GM21786 (cell line): ENCODE results near the gene ACSL6.

ENCODE experiments used
- ATAC-seq: cut with Tn5 transposase; IDR thresholded peaks from one replicate; pipeline ENCODE4 v1.9.1; 2021; ENCODE audit not compliant: unreplicated experiment

ACSL6 gene

DNA sequence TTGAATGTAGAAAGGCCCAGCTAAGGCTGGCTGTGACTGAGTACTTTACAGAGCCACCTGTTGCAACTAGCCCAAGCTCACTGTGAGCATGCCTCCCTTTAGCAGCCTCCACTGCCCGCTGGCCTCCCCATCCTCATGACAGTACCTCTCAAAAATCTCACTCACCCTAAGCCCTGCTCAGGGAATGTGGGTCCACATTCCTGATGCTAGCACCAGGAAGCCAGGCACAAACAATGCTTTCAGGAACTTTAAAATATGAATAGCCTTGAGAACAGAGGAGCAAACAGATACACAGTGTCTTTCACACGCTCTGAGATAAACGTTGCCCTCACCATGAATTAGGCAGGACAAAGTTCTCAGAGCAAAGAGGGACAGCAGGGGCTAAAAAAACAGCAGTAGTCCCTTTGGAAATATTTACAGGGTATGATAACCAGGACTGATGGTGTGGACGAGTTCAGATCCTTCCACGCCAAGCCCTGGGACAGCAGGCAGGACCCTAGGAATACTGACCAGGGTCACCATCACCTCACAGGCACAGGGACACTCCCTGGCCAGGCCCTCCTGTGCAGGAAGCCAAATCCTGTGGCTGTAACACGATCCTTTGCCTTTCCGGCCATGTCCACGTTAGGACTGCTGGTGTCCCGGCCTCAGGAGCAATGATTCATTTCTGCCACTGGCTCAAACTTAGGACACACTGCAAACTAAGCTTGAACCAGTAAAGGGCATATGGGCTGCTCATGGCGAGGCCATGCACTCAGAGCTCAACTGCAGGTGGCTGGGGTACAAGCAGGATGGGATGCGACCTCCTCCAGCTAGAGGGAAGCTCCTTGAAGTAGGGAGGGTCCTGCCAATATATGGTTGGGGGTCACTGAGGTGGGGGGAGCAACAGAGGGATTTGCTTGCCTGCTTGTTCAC lies 9.6 kb downstream of the ACSL6 start:
- ATAC-seq, result no peak

DNA sequence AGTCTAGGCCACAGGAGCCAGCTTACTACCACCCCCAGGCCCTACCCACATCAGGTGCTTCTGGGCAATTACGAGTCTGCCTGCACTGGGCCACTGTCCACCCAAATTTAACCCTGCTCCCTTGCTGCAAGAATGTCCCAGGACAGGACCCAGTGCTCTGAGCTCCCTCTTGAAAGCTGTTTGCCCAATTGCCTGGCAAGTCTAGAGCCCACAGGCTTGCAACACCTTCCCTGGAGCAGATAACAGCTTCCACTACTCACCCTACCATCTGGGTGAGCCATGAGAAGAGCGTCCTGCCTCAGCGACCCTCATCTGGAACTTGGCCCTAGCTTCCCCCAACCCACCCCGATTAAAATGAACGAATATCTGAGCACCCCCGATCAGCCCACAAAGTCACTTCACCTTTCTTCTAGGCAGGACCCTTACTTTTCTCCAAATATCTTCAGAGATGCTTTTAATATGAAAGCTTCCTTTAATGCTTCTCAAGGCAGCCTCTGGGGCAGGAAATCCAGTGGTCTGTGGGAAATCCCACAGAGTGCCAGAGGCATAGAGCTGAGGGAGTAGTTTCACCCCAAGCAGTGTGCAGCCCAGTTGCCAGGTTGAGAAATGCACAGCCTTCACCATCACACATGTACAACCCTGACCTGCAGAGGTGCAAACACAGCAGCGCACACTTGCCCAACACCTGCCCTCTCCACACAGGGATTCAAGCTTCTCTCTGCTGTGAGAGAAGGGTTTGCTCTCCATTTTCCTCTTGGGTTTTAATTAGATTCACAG lies 10.6 kb downstream of the ACSL6 start:
- no peak for ATAC-seq

DNA sequence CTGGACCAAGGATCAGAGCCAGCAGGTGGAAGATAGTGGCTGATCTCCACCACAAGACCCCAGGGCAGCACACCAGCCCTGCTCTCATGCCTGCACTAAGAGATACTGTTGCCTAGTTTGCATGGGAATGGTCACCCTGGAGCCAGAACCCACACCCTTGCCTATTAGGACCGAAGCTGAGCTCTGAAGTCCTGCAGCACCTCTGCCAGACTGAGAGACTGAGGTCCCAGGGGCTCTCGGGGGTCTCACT lies 11.3 kb downstream of the ACSL6 start:
- no peak for ATAC-seq

DNA sequence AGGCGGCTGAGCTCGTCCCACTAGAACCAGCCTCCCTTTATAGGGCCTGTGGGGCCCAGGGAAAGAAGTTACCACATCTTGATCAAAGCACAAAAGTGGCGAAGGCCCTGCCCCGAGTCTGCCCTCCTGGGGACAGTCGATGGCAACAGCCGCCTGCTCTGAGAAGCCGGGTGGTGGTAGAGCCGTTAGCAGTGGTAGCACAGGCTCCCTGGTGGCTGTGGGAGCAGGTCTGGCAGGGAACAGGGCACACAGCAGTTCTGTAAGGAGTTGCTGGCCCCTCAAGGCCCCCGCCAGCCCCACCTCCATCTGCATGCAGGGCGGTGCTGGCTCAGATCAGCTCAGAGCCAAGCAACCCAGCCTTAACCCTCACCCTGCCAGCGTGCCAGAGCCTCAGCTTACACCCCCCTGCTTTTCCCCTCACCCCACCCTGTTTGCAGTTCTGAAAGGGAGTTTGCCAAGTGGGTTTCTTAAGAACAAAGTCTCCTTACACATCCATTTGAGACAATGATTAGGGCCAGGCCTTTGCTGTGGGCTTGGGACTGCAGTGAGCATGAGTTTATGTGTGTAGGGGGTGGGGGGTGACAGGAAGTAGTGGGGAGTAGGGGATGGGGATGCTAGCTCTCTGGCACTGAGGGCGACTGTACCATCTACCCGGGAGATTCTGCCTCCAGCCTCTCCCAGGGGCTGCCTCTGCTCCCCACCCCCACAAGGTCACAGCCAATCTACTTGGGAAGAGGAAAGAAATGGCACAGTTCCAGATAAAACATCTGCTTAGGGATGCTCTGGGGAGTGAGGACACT lies 11.8 kb downstream of the ACSL6 start:
- no peak for ATAC-seq

DNA sequence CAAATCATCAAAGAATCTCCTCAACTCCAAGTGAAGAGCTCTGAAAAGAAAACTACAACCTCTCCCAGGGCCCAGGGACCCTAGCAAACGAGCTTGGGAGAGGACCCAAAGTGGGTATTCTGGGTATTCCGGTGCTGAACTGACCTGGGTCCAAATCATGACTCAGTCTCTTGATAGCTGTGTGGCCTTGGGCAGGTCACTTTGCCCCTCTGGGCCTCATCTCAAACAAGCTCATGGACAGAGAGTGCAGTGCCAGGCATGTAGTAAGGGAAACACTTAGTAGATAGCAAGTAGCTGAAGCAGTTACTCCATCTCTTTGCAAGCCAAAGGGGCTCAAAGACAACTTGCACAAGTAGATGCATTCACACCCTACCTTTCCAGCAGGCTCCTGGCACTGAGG lies 12.4 kb downstream of the ACSL6 start:
- no peak for ATAC-seq

DNA sequence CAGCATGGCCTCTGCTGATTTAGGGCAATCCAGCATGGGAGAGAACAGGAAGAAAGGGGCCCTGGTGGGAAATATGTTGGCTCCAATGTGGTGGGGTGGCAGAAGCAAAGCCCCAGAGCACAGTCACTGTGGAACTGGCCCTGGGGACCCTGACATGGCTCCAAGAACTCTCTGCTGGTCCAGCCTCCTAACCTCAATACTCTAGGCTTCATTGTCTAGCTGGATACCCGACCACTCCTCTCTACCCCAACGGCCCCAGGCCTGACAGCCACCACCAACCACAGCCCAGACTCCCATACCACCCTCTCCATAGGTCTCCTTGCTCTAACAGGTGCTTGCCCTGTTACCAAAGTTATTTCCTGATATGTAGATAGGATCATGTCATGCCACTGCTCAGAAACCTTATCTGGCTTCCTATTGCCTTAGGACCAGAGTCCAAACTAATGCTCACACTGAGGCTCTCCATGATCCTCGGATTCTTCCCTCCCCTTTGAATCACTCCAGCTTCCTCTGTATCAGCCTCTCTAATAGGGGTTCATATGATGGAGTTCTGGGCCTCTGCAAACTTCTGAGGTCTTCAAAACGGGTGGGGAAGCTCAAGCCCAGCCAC lies 12.9 kb downstream of the ACSL6 start:
- no peak for ATAC-seq

DNA sequence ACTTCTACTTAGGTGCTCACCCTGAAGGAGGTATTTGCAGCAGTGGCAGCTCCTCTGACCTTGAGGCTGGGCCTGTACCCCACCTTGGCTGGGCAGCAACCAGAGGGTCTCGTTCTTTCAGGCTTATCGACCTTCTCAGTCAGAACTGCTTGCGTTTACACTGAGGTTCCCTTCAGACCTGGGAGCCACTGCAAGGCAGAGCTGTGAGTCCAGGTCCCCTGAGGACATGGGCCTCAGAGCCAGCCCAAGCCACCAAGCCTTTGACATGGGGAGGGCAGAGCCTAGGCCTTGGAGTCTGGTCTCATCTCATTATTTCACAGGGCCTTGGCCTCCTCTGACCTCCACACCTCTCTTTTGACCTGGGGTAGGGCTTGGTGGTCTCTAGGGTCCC lies 13.7 kb downstream of the ACSL6 start:
- no peak for ATAC-seq

DNA sequence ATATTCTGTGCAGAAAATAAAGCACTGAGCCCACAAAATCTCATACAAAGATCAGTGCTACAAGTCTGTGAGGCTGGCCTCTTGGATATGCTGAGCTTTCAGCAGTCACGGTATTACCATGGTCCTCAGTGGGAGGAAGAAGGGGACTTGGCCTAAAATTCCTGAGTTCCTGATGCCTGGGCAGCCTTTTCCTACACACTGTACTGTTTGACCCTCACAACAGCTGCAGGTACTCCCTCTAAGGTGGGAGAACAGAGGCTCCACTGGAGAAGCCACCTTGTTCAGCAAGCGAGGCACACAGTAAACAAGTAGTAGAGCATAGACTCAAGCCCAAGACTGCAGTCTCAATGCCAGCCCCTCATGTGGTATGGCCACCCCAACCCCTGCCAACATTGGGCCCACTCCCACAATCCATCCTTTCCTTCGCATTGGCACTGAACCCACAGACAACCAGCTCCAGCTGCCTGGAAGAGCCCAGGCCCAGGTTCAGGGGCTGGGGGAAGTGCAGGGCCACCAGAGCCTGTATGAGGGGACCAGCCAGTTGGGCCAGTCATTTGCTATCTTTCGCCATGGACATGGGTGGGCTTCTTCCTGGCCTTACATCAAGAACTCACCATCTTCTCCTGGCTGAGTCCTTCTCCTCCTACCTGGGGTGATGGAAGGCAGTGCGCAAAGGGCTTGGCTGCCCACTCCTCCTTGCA lies 14.3 kb downstream of the ACSL6 start:
- no peak for ATAC-seq

DNA sequence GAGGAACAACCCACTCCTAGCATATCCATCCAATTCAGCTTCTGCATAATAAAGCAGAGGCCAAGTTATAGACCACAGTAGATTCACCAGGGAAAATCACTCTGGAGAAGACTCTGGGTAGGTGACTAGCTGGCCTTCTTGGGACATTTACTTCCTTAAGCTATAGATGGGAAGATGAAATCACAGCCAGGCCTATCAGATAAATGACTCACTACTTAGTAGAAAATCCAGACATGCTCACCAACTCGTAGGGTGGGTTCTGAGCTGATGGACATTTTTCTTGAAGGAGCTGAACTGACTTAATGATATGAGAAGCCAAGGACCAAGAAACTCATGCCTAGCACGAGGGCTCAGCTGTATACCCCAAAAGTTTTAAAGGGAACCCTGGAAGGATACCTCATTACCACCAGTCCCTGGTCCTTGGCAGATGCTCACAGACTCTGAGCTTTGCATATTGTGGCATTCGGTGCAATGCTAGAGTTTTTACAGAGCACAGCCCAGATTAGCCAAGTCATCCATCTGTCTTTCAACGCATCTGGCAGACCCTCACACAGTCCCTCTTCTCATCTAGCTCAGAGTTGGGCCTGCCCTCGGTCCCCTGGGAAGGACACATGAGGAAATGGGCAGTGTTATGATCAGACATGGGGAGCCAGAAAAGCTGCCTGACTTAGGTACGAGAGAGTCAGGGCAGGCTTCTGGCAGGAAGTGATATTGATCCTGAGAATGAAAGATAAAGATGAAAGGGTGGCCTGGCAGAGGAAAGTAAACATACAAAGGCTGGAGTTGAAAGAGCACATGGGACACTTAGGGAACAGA lies 15.0 kb downstream of the ACSL6 start:
- no peak for ATAC-seq

DNA sequence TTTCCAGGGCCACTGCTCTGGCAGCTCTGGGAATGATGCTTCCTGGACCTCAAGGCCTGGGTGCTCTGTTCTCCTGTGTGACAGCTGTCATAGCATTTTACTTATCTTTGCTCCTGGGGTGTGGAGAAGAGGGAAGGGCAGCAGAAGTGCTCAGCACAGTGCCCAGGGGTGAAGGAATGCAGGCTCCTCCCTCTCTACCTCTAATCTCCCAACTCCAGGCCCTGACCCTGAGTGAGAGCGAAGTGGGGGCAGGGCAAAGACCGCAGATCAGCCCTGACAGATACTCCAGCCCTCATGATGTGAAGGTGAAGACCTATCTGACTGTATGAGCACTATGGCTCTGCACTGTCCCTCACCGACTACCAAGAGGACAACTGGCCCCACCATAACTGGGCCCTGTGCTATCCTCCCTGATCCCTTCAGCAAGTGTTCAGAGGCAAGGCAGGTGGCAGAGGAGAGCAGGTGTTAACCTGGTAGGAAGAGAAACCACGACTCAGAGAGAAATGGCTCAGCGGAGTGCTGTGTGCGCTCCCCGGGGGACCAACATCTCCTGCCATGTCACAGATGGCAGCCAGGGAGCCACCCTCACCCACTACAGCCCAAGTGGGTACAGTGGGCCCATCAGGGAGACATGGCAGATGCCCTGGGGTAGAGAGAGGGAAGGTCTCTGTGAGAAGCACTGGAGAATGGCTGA lies 16.8 kb downstream of the ACSL6 start:
- ATAC-seq, result no peak

DNA sequence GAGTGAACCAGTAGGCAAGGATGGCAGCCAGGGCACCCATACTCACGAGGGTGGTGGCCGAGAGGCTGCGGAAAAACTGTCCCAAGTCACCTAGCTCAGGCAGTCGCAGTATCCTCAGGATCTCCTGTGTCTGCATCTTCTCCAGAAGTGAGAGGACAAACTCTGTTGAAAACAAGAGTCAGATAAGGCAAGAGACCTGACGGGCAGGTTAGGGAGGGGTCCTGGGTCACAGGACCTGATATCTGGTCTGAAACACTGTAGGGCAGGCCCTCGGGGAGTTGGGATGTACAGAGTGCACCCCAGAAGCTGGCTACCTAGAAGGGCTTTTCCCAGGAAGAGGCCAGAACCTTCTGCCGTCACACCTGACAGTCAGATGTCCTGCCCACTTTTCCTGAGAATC lies 17.4 kb downstream of the ACSL6 start:
- no peak for ATAC-seq

DNA sequence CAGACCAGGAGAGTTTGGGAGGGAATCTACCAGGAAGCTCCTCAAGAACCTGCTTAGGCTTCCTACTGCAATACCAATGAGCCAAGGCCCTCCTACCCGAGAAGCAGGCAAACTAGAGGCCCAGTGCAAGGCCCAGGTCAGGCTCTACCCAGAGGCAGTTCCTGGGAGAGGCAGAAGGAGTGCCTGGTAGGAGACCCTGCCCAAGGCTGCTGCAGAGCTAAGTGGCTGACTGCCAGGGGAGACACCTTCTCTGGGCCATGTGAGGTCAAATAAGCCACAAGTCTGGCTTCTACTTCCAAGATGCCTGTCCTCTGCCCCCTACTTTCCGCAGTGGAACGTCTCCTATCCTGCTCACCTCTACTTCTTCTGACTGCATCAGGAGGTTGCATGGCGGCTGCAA lies 17.8 kb downstream of the ACSL6 start:
- ATAC-seq, result no peak

DNA sequence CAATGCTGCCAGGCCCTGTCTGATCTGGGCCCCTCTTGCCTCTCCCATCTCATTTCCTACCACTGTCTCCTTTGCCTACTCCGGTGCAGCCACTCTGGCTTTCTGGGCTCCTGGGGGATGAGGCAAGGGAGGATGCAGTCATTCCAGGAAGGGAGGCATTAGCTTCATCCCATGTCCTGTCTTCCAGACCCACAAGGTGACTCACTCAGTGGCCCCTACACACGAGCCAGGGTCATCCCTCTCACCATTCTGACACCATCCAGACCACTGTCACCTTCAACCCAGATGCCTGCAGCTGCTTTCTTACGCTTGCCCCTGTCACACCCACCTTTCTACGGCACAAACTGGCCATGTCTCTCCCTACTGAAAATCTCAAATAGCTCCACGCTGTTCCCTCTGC lies 19.1 kb downstream of the ACSL6 start:
- ATAC-seq, result no peak

DNA sequence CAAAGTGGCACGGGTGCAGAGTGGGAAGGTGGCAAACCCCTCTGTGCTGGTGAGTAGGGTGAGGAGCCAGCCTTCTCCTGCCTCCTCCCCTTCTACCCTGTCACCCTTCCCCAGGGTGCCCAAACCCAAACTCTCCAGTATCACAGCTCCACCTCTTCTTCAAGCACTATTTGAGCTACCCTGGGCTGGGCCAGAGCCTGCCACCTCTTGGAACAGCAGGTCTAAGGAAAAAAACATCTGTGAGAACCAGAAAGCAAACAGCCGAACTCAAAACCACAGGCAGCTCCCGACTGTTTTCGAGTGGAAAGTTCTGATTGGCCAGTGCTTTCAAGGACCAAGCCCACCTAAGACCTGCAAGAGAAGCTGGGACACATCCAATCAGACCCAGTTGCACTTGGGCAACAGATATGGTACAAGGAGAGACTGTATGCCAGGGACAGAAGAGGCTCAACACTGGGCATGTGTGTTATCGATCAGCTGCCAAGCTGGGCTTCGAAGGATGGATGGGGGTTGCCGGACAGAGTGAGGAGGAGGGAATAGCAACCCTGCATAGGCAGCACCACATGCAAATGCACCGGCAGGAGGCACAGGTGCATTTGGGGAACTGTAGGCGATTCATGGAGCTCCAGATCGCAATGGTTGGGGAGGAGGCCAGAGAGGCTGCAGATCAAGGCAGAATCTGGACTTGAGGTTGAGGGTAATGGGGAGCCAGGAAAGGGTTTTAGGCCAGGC lies 19.7 kb downstream of the ACSL6 start:
- no peak for ATAC-seq

DNA sequence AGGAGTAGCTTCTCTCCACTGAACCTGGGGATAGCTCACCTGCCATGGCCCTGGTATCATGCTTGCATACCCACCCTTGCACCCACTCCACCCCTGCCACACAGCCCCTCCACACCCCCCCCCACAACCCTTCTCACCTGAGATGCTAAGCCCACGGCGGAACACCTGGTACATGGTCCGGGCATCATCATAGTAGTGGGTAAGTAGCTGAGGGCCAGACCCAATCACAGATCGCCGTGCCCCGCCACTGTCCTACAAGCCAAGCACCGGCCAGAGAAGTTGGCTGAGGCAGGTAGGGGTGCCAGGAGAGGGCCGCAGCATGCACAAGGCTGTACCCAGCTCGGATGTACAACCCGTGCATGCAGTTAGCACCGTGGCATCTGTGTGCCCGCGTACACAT lies 20.7 kb downstream of the ACSL6 start:
- ATAC-seq, result no peak

DNA sequence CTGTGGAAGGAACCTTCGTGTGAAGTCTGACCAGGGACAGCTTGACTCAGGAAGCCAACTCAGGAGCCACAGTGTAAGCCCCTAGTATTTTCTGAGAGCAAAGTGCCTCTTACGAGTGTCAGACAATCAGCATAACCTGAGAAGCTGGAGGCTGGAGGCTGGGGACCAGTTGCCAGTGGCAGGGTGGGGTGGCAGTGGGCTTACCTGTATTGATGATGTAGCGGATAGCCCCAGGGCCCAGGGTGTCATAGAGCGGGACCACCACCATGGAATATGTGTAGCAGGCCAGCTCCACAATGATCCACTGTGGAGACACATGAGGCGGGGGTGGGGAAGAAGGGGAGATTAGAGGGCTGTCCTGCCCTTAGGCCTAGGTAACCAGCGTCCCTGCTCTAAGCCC lies 22.9 kb downstream of the ACSL6 start:
- ATAC-seq, result no peak

DNA sequence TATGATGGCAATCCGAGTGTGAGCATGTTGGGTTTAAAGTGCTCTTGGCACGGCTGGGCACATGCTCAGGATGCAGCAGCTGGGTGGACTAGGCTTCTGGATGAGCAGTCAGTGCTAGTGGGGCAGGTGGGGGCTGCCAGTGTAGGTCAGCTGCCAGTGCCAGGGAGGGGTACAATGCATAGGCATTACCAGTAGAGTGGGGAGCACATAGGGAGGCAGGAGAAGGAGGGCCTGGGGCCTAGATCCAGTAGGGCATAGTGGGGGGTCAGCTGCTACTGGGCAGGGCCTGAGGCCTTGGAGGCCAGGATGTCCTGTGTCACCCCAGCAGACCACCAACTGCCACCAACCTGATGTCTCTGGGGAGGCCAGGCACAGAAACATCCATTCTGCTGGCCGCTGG lies 24.2 kb downstream of the ACSL6 start:
- ATAC-seq, result no peak

DNA sequence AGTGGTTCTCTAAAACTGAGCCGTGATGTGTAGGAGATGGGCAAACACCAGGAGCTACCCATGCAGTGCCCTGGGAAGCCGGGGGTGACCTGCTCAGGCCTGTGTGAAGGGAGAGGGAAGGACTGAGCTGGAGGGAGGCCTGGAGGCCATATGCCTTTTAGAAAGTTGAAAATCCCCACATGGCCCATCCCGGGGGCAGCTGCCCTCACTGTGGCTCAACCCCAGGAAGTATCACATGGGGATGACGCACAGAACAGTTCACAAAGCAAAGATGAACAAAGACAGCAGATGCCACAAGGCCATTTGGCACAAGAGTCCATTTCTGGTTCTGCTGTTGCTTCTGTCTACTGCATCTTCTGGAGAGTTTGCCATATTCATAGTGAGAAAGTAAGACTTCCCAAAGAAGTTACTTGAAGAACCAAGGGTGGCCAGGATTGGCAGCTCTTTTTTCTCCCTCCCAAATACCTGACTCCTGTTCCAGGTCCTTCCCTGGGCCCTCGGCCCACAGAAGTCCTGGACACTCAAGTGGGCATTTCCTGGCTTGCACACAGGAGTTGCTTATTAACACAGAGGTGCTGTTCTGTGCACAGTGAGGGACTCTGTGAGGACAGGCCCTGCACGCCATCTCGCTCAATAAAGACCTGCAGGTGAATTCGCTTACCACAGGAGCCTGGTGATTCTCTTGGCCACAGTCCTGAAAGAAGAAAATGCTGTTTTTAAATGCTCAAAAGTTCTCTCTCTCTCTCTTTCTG lies 25.1 kb downstream of the ACSL6 start:
- ATAC-seq, result no peak
